NCI-H345 treated with DMSO at 0.1 percent for 48 hours (cell line): ENCODE data around the gene CPT1B.
"Not testable (repeated sequence)": the region's sequence is repeated elsewhere in the genome, so short reads cannot be mapped to it uniquely, and the experiment has no call there.

Experiments
- DNase-seq: peaks from one replicate; lab custom pipeline; 2025; ENCODE audit not compliant: unreplicated experiment; lab: John Stamatoyannopoulos, UW

CPT1B gene

GRCh38 chr22:50547263-50547985 is 30.8 kb downstream of the CPT1B start:
- DNase-seq = no peak

DNA sequence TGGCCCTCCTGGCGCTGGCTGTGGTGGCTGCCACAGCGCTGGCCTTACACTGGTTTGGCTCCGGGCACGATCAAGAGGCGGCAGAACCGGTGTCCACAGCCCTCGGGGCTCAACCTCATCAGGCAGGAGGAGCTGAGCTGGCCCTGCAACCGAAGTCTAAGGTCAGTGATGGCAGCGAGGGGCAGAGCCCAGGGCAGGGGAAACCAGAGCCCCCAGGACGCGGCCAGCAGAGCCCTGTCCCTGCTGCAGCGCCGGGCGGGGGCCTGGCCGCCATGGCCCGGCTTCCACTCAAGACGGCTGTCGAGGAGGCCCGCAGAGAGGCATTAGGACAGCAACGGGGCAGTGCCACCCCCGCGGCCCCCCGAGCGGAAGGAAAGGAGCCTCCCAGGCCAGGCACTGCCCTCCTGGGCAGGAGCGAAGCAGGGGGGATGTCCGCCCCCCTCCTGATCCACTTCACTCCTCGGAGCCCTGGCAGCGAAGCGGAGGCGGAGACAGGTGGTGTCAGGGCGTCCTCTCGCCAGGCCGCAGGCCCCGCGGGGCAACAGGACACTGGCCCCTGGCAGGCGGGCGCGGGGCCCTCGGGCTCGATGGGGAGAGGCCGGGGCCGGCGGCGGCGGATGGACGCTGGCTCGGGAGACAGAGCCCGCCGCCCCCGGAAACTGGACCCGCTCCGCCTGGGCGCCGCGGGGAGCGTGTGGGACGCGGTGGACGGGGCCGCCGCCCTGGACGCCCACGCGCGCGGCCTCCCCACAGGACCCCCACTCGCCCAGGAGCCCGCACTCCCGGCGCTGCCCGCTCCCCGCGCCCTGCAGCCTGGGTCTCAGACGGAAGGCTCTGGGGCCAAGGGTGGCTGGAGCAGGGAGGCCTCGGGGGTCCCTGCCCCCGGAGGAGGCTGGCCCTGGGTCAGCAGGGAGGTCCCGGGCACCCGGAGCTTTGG is 31.6 kb downstream of the CPT1B start:
- DNase-seq = no peak

- no peak for DNase-seq
These were observed 32.5 kb downstream of the CPT1B start, which contains the start of gene KLHDC7B for GRCh38 chr22:50545522-50546325. KLHDC7B (plus strand) TSS chr22:50545899; CDS start chr22:50546244, 345 bp downstream.

DNA sequence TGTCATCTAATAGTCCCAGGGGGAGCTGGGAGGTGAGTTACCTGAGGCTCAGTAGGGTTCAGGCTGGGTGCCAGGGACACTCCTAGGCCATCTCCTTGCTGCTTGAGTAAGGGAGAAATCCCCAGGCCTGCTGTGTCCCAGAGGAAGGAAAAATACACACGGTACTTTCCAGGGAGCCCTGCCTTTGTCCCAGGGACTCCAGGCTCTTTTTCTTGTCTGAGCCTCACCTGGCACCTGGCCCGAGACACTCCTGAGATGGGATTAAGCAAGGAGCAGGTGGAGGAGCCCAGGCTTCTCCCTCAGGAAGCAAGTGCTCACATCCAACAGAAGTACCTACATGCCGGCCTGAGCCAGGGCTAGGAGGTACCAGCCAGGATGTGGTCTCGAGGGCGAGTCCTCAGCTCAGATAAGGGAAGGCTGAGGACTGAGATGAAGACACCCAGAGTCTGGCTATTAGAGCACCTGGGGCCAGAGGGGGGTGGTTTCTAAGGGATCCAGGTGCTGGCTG is 33.4 kb downstream of the CPT1B start:
- no peak for DNase-seq

- no peak for DNase-seq
These were observed 34.0 kb downstream of the CPT1B start for GRCh38 chr22:50544078-50544745.

GRCh38 chr22:50542416-50542927 is 35.8 kb downstream of the CPT1B start:
- DNase-seq = no peak

- DNase-seq = not testable (repeated sequence)
These were observed 36.6 kb downstream of the CPT1B start for GRCh38 chr22:50541667-50542026.

GRCh38 chr22:50540381-50540780 is 37.8 kb downstream of the CPT1B start:
- no peak for DNase-seq

- DNase-seq = no peak
These were observed 40.5 kb downstream of the CPT1B start for GRCh38 chr22:50537765-50538164.

DNA sequence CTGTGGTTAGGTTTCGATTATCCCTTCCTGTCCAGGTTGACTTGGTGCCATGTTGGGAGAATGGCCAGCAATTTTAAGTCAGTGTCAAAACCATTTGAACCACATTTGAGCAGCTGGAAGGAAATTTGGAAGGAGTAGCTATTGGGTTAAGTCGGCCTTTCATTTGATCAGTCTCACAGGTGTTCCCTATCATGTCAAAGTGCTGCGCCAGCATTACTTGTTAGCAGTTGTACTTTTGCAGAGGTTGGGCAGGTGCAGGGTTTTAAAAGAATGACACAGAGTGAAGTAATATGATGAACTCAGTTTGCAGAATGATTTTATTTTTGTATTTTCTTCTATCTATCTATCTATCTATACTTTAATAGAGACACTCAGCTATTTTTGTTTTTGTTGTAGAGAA is 42.0 kb downstream of the CPT1B start:
- DNase-seq = no peak

GRCh38 chr22:50535113-50535512 is 43.1 kb downstream of the CPT1B start:
- no peak for DNase-seq

DNA sequence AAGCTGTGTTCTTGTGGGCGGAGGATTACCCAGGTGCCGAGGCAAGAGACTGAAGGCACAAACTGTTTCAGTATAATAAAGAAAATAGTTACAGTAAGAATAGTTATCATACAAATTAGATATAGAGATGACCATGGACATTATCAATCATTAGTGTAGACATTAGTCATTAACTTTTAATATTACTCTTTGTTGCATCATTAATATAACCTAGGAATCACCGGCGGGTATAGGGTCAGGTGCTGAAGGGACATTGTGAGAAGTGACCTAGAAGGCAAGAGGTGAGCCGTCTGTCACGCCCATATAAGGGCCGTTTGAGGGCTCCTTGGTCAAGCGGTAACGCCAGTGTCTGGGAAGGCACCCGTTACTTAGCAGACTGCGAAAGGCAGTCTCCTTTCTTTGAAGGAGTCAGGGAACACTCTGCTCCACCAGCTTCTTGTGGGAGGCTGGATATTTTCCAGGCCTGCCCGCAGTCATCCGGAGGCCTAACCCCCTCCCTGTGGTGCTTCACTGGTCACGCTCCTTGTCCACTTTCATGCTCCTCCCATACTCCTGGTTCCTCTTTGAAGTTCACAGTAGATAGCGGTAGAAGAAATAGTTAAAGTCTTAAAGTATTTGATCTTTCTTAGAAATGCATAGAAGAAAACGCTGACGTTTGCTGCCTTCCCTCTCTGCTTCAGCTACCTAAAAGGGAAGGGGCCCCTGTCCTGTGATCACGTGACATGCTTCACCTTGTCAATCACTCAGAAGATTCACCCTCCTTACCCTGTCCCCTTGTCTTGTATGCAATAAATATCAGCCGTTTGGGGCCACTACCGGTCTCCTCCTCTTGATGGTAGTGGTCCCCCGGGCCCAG is 44.1 kb downstream of the CPT1B start:
- DNase-seq = not testable (repeated sequence)

GRCh38 chr22:50532824-50533796 is 45.1 kb downstream of the CPT1B start:
- DNase-seq = no peak

DNA sequence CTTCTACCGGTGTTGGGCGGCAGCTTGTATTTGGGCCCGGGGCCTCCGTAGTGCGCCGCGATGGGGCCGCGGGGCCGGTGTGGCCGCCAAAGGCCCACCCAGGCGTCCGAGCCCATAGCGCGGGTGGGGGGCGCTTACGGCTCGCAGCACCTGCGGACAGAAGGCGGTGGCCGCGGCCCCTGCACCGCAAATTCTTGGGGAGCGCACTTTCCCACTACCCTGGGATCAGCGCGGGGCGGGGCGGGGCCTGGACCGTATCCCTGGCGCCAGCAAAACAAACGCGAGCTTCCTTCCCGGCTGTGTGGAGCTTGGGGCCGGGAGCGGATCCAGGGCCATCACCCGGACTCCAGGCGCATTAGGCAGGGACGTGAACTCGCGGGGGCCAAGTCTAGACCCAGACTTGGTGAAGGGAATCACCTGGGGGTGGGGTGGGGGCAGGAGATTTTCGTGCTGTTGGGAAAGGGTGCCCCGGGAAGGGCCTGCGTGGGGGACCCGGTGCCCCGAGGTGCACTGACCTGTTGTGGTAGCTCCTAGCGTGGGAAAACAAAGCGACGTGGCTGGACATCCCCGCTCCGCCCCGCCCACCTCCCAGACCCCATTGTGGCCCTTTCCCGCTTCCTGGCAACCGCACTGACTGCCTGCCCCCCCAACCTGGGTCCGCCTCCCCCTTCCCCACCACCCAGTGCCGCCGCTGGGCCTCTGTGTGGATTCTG is 46.1 kb downstream of the CPT1B start:
- DNase-seq = no peak

DNA sequence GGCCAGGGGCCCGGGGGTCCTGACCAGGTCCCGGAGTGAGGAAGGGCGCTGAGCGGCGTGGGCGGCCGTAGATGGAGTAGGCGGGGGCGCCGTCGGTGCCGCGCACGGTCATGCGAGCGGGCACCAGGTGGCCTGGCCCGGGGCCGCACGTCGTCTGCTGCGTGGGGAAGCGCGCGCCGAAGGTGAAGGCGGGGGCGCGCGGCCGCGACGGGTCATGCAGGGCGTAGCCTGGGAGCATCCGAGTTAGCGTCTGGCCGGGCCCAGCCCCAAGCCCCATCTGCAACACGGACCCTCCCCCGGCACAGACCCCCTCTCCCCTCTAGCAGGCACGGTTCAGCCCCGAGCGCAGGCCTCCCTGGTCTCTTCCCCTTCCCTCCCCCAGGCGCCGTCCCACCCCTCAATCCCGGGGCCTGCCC is 46.7 kb downstream of the CPT1B start:
- no peak for DNase-seq

- DNase-seq = no peak
These were observed 47.2 kb downstream of the CPT1B start for GRCh38 chr22:50530877-50531545.

GRCh38 chr22:50530580-50530876 is 47.7 kb downstream of the CPT1B start:
- DNase-seq = no peak
